Gastroesophageal sphincter (tissue), 4 donors: Measurements from ENCODE around the gene KBTBD4. TPM values are rescaled to one million over a fixed set of nuclear protein-coding genes. Genes with fewer than 3 reads are reported as not detected.

Experiments
- ATAC-seq: fragments of 150-250 bp; one replicate; pipeline ENCODE4 v1.9.1; 2016; ENCODE audit warnings: mild to moderate bottlenecking, moderate library complexity
- H3K27ac ChIP-seq, 4 donors: fragments of 200-600 bp; sonication (generic) in 3 of 4; 1 replicate in 3 of 4; 2 replicates in 1 of 4; pipeline ENCODE4 v1.5.1; 2016 to 2019
- H3K27me3 ChIP-seq: fragments of 200-600 bp; sonication (generic); one replicate; pipeline ENCODE4 v1.5.1; 2019
- H3K36me3 ChIP-seq, 2 donors: fragments of 200-600 bp; sonication (generic); one replicate each; pipeline ENCODE4 v1.5.1; 2019; ENCODE audit warnings: control low read depth in 1 of 2
- H3K4me1 ChIP-seq, 3 donors: fragments of 200-600 bp; sonication (generic); 1 replicate in 2 of 3; 2 replicates in 1 of 3; pipeline ENCODE4 v1.5.1; 2016 to 2019; ENCODE audit warnings: control low read depth in 2 of 3
- H3K4me3 ChIP-seq, 2 donors: fragments of 200-600 bp; sonication (generic); one replicate each; pipeline ENCODE4 v1.5.1; 2019; ENCODE audit warnings: mild to moderate bottlenecking in 1 of 2, moderate library complexity in 1 of 2
- H3K9me3 ChIP-seq, 3 donors: fragments of 200-600 bp; sonication (generic); one replicate each; pipeline ENCODE4 v1.5.1; 2017 to 2019; ENCODE audit warnings: control low read depth in 2 of 3
- CTCF ChIP-seq, 4 experiments: fragments of 200-600 bp in 2 of 4; fragments of 450-650 bp in 2 of 4; sonication (generic) in 1 of 4; IDR thresholded peaks; one replicate each; pipeline ENCODE4 v1.5.1; 2017 to 2019; ENCODE audit warnings: antibody characterized with exemption in 4 of 4, mild to moderate bottlenecking in 2 of 4, moderate library complexity in 2 of 4
- EP300 ChIP-seq: sonication (generic); formaldehyde crosslinking; IDR thresholded peaks from one replicate; pipeline ENCODE4 v1.6.1; 2017; ENCODE audit warnings: antibody characterized with exemption, mild to moderate bottlenecking
- POLR2A ChIP-seq, 2 donors: fragments of 450-650 bp; IDR thresholded peaks; one replicate each; pipeline ENCODE4 v1.6.1; 2017; ENCODE audit warnings: antibody characterized with exemption in 2 of 2, mild to moderate bottlenecking in 2 of 2, moderate library complexity in 1 of 2
- POLR2AphosphoS5 ChIP-seq: sonication (generic); formaldehyde crosslinking; IDR thresholded peaks from one replicate; pipeline ENCODE4 v1.6.1; 2017; ENCODE audit warnings: antibody characterized with exemption
- WGBS, 2 donors: methylation state at CpG; one replicate each; pipeline ENCODE4 v1.1.5; 2018; ENCODE audit warnings: low coverage in 1 of 2; 5-methylcytosine and 5-hydroxymethylcytosine counted together
- total RNA-seq, 4 donors: library from RNA; depleted of rRNA; stranded (reverse); fragments of >200 nt; gene quantifications; one replicate each; pipeline ENCODE4 v1.1.0, GENCODE V29; 2016

Gene KBTBD4
- total RNA-seq, 4 donors from 2014 or later = 23.3 to 36.1 (median 27.0) TPM

GRCh38 chr11:47571357-47571729 lies 7.4 kb downstream of the KBTBD4 start:
- ATAC-seq = no peak
- no peak overlapping the region for H3K4me3 ChIP-seq
- H3K4me1 ChIP-seq = peaks cover 0 to 29% (median 11%) of the 10 kb centered on the region in 3 donors
- no peaks in the 10 kb centered on the region for H3K27me3 ChIP-seq
- TF ChIP-seq POLR2AphosphoS5 = no peak
- no peak for TF ChIP-seq POLR2A (IDR thresholded peaks at IDR 0.05)
- no peak for TF ChIP-seq CTCF (IDR thresholded peaks at IDR 0.05)
- no peak for TF ChIP-seq EP300
- H3K36me3 ChIP-seq = peaks cover 0 to 83% of the 10 kb centered on the region in 2 donors
- H3K9me3 ChIP-seq = no peaks in the 10 kb centered on the region
- 75 to 80% methylated on average over 1 to 4 of the region's 4 CpGs for WGBS, 2 donors
- no peak overlapping the region for H3K27ac ChIP-seq

GRCh38 chr11:47570651-47571356 lies 8.0 kb downstream of the KBTBD4 start:
- WGBS, 2 donors = 73% methylated on average over 3 of the region's 3 CpGs; no CpG with 5 or more reads in 1 of the 2 donors
- H3K9me3 ChIP-seq = no peaks in the 10 kb centered on the region
- TF ChIP-seq EP300 = no peak
- TF ChIP-seq POLR2A (IDR thresholded peaks at IDR 0.05) = no peak
- TF ChIP-seq CTCF (IDR thresholded peaks at IDR 0.05) = no peak
- no peak for TF ChIP-seq POLR2AphosphoS5
- H3K27me3 ChIP-seq = no peaks in the 10 kb centered on the region
- H3K27ac ChIP-seq = no peak overlapping the region
- H3K36me3 ChIP-seq = peaks cover 0 to 78% of the 10 kb centered on the region in 2 donors
- peaks cover 0 to 33% (median 14%) of the 10 kb centered on the region in 3 donors for H3K4me1 ChIP-seq
- no peak overlapping the region for H3K4me3 ChIP-seq
- ATAC-seq = peak; percentile 31

GRCh38 chr11:47569646-47570045 lies 9.1 kb downstream of the KBTBD4 start:
- Histone ChIP-seq H3K36me3 (peaks cover 0 to 66% of the 10 kb centered on the region in 2 donors), H3K4me1 (peaks cover 0 to 39% (median 14%) of the 10 kb centered on the region in 3 donors), H3K27me3 (no peaks in the 10 kb centered on the region), H3K9me3 (no peaks in the 10 kb centered on the region), H3K27ac (no peak overlapping the region), H3K4me3 (no peak overlapping the region)
- no peak for ATAC-seq
- WGBS, 2 donors = 92 to 100% methylated on average over 2 to 3 of the region's 7 CpGs
- TF ChIP-seq POLR2A (IDR thresholded peaks at IDR 0.05) = no peak
- no peak for TF ChIP-seq EP300
- no peak for TF ChIP-seq POLR2AphosphoS5
- TF ChIP-seq CTCF (IDR thresholded peaks at IDR 0.05) = no peak

GRCh38 chr11:47566149-47566698 lies 12.5 kb downstream of the KBTBD4 start:
- no peak for TF ChIP-seq CTCF (IDR thresholded peaks at IDR 0.05)
- no peak for TF ChIP-seq POLR2A (IDR thresholded peaks at IDR 0.05)
- no peak for TF ChIP-seq EP300
- TF ChIP-seq POLR2AphosphoS5 = no peak
- WGBS, 2 donors = 60 to 63% methylated on average over 8 to 12 of the region's 17 CpGs
- Histone ChIP-seq H3K4me3 (peak overlapping the region; percentile 77 to 91), H3K4me1 (peaks cover 0 to 30% (median 6%) of the 10 kb centered on the region in 3 donors), H3K27me3 (no peaks in the 10 kb centered on the region), H3K9me3 (no peaks in the 10 kb centered on the region), H3K27ac (peak overlapping the region; percentile 21 to 85 (median 74)), H3K36me3 (peaks cover 0 to 32% of the 10 kb centered on the region in 2 donors)
- peak; percentile 3 for ATAC-seq
